ENCODE results near the gene CCDC14. TPM values are rescaled to one million over a fixed set of nuclear protein-coding genes. Genes with fewer than 3 reads are reported as not detected.

The CCDC14 gene
- total RNA-seq, 1 donor from 2014 or later, result 31.1 TPM

DNA sequence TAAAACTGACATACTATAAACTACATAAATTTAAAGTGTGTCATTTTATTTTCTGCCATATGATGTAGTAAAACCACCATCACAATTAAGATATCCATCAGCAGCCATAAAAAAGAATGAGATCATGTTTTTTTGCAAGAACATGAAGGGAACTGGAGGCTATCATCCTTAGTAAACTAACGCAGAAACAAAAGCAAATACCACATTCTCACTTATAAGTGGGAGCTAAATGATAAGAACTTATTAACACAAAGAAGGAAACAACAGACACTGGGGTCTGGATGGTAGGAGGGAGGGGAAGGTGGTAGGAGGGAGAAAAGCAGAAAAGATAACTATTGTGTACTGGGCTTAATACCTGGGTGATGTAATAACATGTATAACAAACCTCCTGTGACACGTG, 24.6 kb downstream of the CCDC14 start:
- TF ChIP-seq, protein P1, sequence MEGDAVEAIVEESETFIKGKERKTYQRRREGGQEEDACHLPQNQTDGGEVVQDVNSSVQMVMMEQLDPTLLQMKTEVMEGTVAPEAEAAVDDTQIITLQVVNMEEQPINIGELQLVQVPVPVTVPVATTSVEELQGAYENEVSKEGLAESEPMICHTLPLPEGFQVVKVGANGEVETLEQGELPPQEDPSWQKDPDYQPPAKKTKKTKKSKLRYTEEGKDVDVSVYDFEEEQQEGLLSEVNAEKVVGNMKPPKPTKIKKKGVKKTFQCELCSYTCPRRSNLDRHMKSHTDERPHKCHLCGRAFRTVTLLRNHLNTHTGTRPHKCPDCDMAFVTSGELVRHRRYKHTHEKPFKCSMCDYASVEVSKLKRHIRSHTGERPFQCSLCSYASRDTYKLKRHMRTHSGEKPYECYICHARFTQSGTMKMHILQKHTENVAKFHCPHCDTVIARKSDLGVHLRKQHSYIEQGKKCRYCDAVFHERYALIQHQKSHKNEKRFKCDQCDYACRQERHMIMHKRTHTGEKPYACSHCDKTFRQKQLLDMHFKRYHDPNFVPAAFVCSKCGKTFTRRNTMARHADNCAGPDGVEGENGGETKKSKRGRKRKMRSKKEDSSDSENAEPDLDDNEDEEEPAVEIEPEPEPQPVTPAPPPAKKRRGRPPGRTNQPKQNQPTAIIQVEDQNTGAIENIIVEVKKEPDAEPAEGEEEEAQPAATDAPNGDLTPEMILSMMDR (IDR thresholded peaks at IDR 0.05), result no peak
- Mint-ChIP-seq H3K4me3 (ENCODE audit: unreplicated experiment) (no peak overlapping the region), H3K9me3 (ENCODE audit: unreplicated experiment) (no peaks in the 10 kb centered on the region), H3K4me1 (ENCODE audit: unreplicated experiment) (no peaks in the 10 kb centered on the region), H3K27me3 (ENCODE audit: unreplicated experiment) (no peaks in the 10 kb centered on the region), H3K27ac (ENCODE audit: unreplicated experiment) (no peak overlapping the region), H3K36me3 (ENCODE audit: unreplicated experiment) (peaks cover 27% of the 10 kb centered on the region)
- DNase-seq (ENCODE audit: extremely low spot score, unreplicated experiment), result no peak

DNA sequence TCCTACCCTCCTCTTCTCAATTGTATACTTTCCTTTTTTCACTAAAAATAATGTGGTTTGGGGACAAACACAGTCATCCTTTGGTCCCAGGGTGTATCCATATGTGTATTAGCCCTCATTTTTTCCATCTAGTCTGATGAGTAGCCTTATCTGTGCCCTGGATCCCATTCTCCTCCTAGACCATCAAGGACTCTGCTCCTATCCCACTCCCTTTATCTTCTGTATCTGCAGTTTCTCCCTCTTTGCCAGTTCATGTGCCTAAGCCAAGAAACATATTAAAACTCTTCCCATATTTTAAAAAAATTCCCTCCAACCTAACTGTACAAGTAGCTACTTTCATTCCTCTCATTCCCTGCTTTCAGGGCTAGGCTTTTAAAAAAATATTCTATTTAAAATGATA, 25.2 kb downstream of the CCDC14 start:
- Mint-ChIP-seq H3K9me3 (ENCODE audit: unreplicated experiment) (no peaks in the 10 kb centered on the region), H3K36me3 (ENCODE audit: unreplicated experiment) (peaks cover 29% of the 10 kb centered on the region), H3K4me1 (ENCODE audit: unreplicated experiment) (no peaks in the 10 kb centered on the region), H3K27ac (ENCODE audit: unreplicated experiment) (no peak overlapping the region), H3K27me3 (ENCODE audit: unreplicated experiment) (no peaks in the 10 kb centered on the region), H3K4me3 (ENCODE audit: unreplicated experiment) (no peak overlapping the region)
- TF ChIP-seq, protein P1 (IDR thresholded peaks at IDR 0.05), result no peak
- no peak for DNase-seq (ENCODE audit: extremely low spot score, unreplicated experiment)

DNA sequence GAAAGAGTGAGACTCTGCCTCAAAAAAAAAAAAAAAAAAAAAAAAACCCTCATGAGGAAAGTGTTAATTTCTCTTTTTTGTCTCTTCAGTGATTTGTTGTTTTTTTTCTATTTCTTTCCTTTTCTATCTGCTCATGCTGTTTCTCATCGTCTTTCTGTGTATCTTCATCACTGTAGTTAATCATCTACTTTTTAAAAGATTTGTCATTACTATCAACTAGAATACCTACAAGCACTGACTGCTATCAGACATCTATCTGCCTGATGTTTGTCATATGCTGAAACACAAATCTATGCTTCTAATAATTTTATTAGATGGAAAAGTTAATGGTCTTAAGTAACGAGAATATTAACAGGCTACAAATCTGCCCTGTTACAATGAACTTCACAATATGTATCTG, 26.8 kb downstream of the CCDC14 start:
- Mint-ChIP-seq H3K36me3 (ENCODE audit: unreplicated experiment) (peaks cover 34% of the 10 kb centered on the region), H3K4me3 (ENCODE audit: unreplicated experiment) (no peak overlapping the region), H3K27ac (ENCODE audit: unreplicated experiment) (no peak overlapping the region), H3K27me3 (ENCODE audit: unreplicated experiment) (no peaks in the 10 kb centered on the region), H3K4me1 (ENCODE audit: unreplicated experiment) (no peaks in the 10 kb centered on the region), H3K9me3 (ENCODE audit: unreplicated experiment) (no peaks in the 10 kb centered on the region)
- no peak for DNase-seq (ENCODE audit: extremely low spot score, unreplicated experiment)
- TF ChIP-seq, protein P1 (IDR thresholded peaks at IDR 0.05), result no peak

DNA sequence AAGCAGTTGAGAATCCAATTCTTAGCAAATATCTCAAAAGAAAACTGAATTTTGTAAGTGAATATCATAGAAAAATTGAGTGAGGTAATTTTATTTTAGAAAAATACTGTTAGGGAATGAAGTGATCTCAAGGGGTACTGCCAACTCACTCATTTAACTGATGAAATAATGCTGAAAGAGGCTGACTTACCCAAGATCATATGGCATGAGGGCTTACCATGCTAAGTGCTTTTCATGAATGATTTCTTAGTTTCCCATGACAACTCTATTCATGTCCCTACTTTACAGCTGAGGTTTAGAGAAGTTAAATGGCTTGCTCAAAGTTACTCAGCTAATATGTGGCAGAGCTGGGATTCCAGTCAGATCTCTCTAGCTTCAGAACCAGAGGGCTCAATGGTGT, 30.6 kb downstream of the CCDC14 start:
- Mint-ChIP-seq H3K36me3 (ENCODE audit: unreplicated experiment) (peaks cover 29% of the 10 kb centered on the region), H3K4me1 (ENCODE audit: unreplicated experiment) (no peaks in the 10 kb centered on the region), H3K9me3 (ENCODE audit: unreplicated experiment) (no peaks in the 10 kb centered on the region), H3K4me3 (ENCODE audit: unreplicated experiment) (no peak overlapping the region), H3K27me3 (ENCODE audit: unreplicated experiment) (no peaks in the 10 kb centered on the region), H3K27ac (ENCODE audit: unreplicated experiment) (no peak overlapping the region)
- no peak for DNase-seq (ENCODE audit: extremely low spot score, unreplicated experiment)
- TF ChIP-seq, protein P1 (IDR thresholded peaks at IDR 0.05), result no peak

DNA sequence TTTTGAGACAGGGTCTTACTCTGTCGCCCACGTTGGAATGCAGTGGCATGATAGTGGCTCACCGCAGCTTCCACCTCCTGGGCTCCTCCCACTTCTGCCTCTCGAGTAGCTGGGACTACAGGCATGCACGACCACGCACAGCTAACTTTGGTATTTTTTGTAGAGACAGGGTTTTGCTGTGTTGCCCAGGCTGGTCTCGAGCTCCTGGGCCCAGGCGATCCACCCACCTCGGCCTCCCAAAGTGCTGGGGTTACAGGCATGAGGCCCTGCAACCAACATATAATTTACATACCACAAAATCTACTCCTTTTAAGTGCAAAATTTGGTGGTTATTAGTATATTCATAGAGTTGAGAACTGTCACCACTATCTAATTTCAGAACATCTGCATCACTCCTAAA, 31.7 kb downstream of the CCDC14 start:
- Mint-ChIP-seq H3K36me3 (ENCODE audit: unreplicated experiment) (peaks cover 35% of the 10 kb centered on the region), H3K27me3 (ENCODE audit: unreplicated experiment) (no peaks in the 10 kb centered on the region), H3K27ac (ENCODE audit: unreplicated experiment) (no peak overlapping the region), H3K4me1 (ENCODE audit: unreplicated experiment) (no peaks in the 10 kb centered on the region), H3K4me3 (ENCODE audit: unreplicated experiment) (no peak overlapping the region), H3K9me3 (ENCODE audit: unreplicated experiment) (no peaks in the 10 kb centered on the region)
- TF ChIP-seq, protein P1 (IDR thresholded peaks at IDR 0.05), result no peak
- no peak for DNase-seq (ENCODE audit: extremely low spot score, unreplicated experiment)

Data from osteocyte (in vitro differentiated cells).